DND-41 (cell line): ENCODE data around the gene GLTP.

Experiments
- CTCF ChIP-seq: IDR thresholded peaks from 2 replicates; pipeline ENCODE4 v1.5.1; 2012; ENCODE audit warnings: borderline replicate concordance, low read length, moderate library complexity, mild to moderate bottlenecking; ENCODE audit not compliant: poor library complexity, severe bottlenecking; ENCODE audit errors: extremely low read depth
- EZH2 ChIP-seq: IDR thresholded peaks from 3 replicates; pipeline ENCODE4 v1.6.1; 2012; ENCODE audit warnings: borderline replicate concordance, low read depth, mild to moderate bottlenecking, moderate library complexity, low read length, inconsistent platforms; ENCODE audit not compliant: severe bottlenecking

DNA sequence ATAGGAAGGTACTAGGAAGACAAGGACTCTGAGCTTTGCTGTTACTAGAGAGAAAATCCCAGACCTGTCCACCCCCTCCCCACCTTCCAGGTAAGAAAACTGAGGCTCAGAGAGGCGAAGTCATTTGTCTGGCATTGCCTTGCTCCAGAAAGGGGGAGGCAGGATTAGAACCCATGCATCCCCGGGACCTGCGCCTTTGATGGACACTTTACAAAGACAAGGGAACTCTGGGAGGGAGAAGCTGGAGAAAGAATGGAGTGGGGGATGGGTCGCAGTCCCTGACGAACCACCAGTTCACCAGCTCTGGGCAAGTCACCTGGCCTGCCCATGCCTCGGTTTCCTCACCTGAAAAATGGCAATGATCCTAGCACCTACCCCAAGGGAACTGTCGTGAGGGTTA, 57.9 kb downstream of the GLTP start:
- no peak for TF ChIP-seq CTCF
- no peak for TF ChIP-seq EZH2
